H9 (cell line): ENCODE results near the gene DAPP1. TPM values are rescaled to one million over a fixed set of nuclear protein-coding genes. Genes with fewer than 3 reads are reported as not detected.

Experiments used
- DNase-seq: peaks from one replicate; pipeline ENCODE4 v3.0.0-alpha.2; 2017
- H2AFZ ChIP-seq: one replicate; pipeline ENCODE4 v1.6.1; 2013; ENCODE audit warnings: mild to moderate bottlenecking, low read length, control low read depth, moderate library complexity
- H2AK5ac ChIP-seq: 2 replicates; pipeline ENCODE4 v1.6.1; 2013; ENCODE audit warnings: low read length, control low read depth, mixed read lengths; ENCODE audit not compliant: insufficient read length
- H2BK120ac ChIP-seq: one replicate; pipeline ENCODE4 v1.6.1; 2013; ENCODE audit warnings: low read depth, mild to moderate bottlenecking, low read length, control low read depth, inconsistent platforms; ENCODE audit not compliant: poor library complexity, severe bottlenecking
- H2BK12ac ChIP-seq: 2 replicates; pipeline ENCODE4 v1.6.1; 2013; ENCODE audit warnings: low read length, control low read depth, mixed read lengths, low read depth; ENCODE audit not compliant: insufficient read length
- H2BK15ac ChIP-seq: 2 replicates; pipeline ENCODE4 v1.6.1; 2013; ENCODE audit warnings: low read depth, low read length, control low read depth
- H2BK20ac ChIP-seq: one replicate; pipeline ENCODE4 v1.6.1; 2013; ENCODE audit warnings: low read depth, mild to moderate bottlenecking, low read length, control low read depth, inconsistent platforms; ENCODE audit not compliant: poor library complexity, severe bottlenecking
- H2BK5ac ChIP-seq: 2 replicates; pipeline ENCODE4 v1.6.1; 2013; ENCODE audit warnings: low read length, control low read depth, mixed read lengths; ENCODE audit not compliant: insufficient read length
- H3K14ac ChIP-seq: 2 replicates; pipeline ENCODE4 v1.6.1; 2013; ENCODE audit warnings: low read length, control low read depth; ENCODE audit not compliant: insufficient read depth
- H3K18ac ChIP-seq: 2 replicates; pipeline ENCODE4 v1.6.1; 2013; ENCODE audit warnings: low read depth, mild to moderate bottlenecking, mixed read lengths, low read length, control low read depth; ENCODE audit not compliant: insufficient read length
- H3K23ac ChIP-seq: 2 replicates; pipeline ENCODE4 v1.6.1; 2013; ENCODE audit warnings: low read length, control low read depth, mixed read lengths, low read depth; ENCODE audit not compliant: insufficient read length
- H3K23me2 ChIP-seq: 2 replicates; pipeline ENCODE4 v1.6.1; 2013; ENCODE audit warnings: low read depth, mild to moderate bottlenecking, mixed read lengths, low read length, control low read depth; ENCODE audit not compliant: insufficient read length, poor library complexity, severe bottlenecking
- H3K27ac ChIP-seq: 2 replicates; pipeline ENCODE4 v1.5.1; 2013; ENCODE audit warnings: low read length, control low read depth, mixed read lengths, low read depth; ENCODE audit not compliant: insufficient read length
- H3K27me3 ChIP-seq: 2 replicates; pipeline ENCODE4 v1.6.1; 2013; ENCODE audit warnings: low read length, control low read depth, inconsistent platforms; ENCODE audit not compliant: insufficient read depth
- H3K4ac ChIP-seq: 2 replicates; pipeline ENCODE4 v1.6.1; 2013; ENCODE audit warnings: low read depth, mild to moderate bottlenecking, control low read depth, inconsistent platforms, low read length, moderate library complexity
- H3K4me1 ChIP-seq: 2 replicates; pipeline ENCODE4 v1.6.1; 2013; ENCODE audit warnings: low read length, control low read depth, inconsistent platforms; ENCODE audit not compliant: insufficient read depth
- H3K4me2 ChIP-seq: 2 replicates; pipeline ENCODE4 v1.6.1; 2013; ENCODE audit warnings: low read length, control low read depth, mixed read lengths; ENCODE audit not compliant: insufficient read length, insufficient read depth
- H3K56ac ChIP-seq: 2 replicates; pipeline ENCODE4 v1.6.1; 2013; ENCODE audit warnings: low read depth, mild to moderate bottlenecking, mixed read lengths, low read length, control low read depth; ENCODE audit not compliant: insufficient read length
- H3K79me1 ChIP-seq: 2 replicates; pipeline ENCODE4 v1.6.1; 2013; ENCODE audit warnings: low read depth, mild to moderate bottlenecking, moderate library complexity, low read length, control low read depth, inconsistent platforms; ENCODE audit not compliant: insufficient read depth, poor library complexity, severe bottlenecking
- H3K79me2 ChIP-seq: 2 replicates; pipeline ENCODE4 v1.6.1; 2013; ENCODE audit warnings: low read length, control low read depth, inconsistent platforms; ENCODE audit not compliant: insufficient read depth
- H3K9ac ChIP-seq: 2 replicates; pipeline ENCODE4 v1.6.1; 2013; ENCODE audit warnings: low read length, control low read depth, mixed read lengths; ENCODE audit not compliant: insufficient read length; ENCODE audit errors: extremely low read depth
- H3K9me3 ChIP-seq: one replicate; pipeline ENCODE4 v1.6.1; 2013; ENCODE audit warnings: low read depth, low read length, inconsistent platforms; ENCODE audit not compliant: control insufficient read depth
- H3T11ph ChIP-seq: one replicate; pipeline ENCODE4 v1.6.1; 2013; ENCODE audit warnings: mild to moderate bottlenecking, low read length, control low read depth, inconsistent platforms
- H4K20me1 ChIP-seq: one replicate; pipeline ENCODE4 v1.6.1; 2013; ENCODE audit not compliant: control insufficient read depth, insufficient read length, insufficient read depth
- H4K5ac ChIP-seq: 2 replicates; pipeline ENCODE4 v1.6.1; 2013; ENCODE audit warnings: low read depth, mild to moderate bottlenecking, mixed read lengths, low read length, control low read depth; ENCODE audit not compliant: insufficient read length
- H4K8ac ChIP-seq: replicated peaks from 2 replicates; pipeline ENCODE4 v1.6.1; 2013; ENCODE audit warnings: low read length, control low read depth, mixed read lengths, low read depth; ENCODE audit not compliant: insufficient read length
- H4K91ac ChIP-seq: 2 replicates; pipeline ENCODE4 v1.6.1; 2013; ENCODE audit warnings: low read depth, mild to moderate bottlenecking, moderate library complexity, mixed read lengths, low read length, control low read depth; ENCODE audit not compliant: insufficient read length
- H3K27ac Mint-ChIP-seq, 3 experiments: 2 replicates in 2 of 3; 3 replicates in 1 of 3; pipeline ENCODE4 v1.8.0; 2020 to 2021; ENCODE audit warnings: mixed read lengths in 3 of 3, mild to moderate bottlenecking in 1 of 3, moderate library complexity in 1 of 3
- H3K27me3 Mint-ChIP-seq: 2 replicates; pipeline ENCODE4 v1.8.0; 2021; ENCODE audit warnings: low read depth, mild to moderate bottlenecking, moderate library complexity, mixed read lengths
- H3K36me3 Mint-ChIP-seq, 3 experiments: 2 replicates in 2 of 3; 3 replicates in 1 of 3; pipeline ENCODE4 v1.8.0; 2020 to 2021; ENCODE audit warnings: low read depth in 3 of 3, mixed read lengths in 3 of 3; ENCODE audit not compliant: insufficient read depth in 1 of 3
- H3K4me1 Mint-ChIP-seq, 2 experiments: 2 replicates each; pipeline ENCODE4 v1.8.0; 2020; ENCODE audit warnings: mixed read lengths in 2 of 2
- H3K4me3 Mint-ChIP-seq, 2 experiments: 2 replicates in 1 of 2; 3 replicates in 1 of 2; pipeline ENCODE4 v1.8.0; 2020 to 2021; ENCODE audit warnings: mild to moderate bottlenecking in 2 of 2, mixed read lengths in 2 of 2, moderate library complexity in 1 of 2
- H3K9me3 Mint-ChIP-seq, 2 experiments: 2 replicates in 1 of 2; 3 replicates in 1 of 2; pipeline ENCODE4 v1.8.0; 2020; ENCODE audit warnings: mild to moderate bottlenecking in 2 of 2, mixed read lengths in 2 of 2, moderate library complexity in 1 of 2
- CTCF ChIP-seq: fragments of 200-600 bp; sonication (generic); conservative IDR thresholded peaks from 3 replicates; pipeline ENCODE4 v1.8.0; 2021; ENCODE audit warnings: antibody characterized with exemption, mild to moderate bottlenecking
- total RNA-seq: library from RNA; stranded (reverse); gene quantifications from 2 replicates; pipeline ENCODE4 v1.2.1, GENCODE V29; 2021

The DAPP1 gene
- total RNA-seq, 1 experiment from 2014 or later: not detected

- no peaks in the 10 kb centered on the region for H3K4me1 Mint-ChIP-seq
- no peak overlapping the region for H2BK20ac ChIP-seq
- H3K56ac ChIP-seq: no peak overlapping the region
- H3K27me3 ChIP-seq: no peaks in the 10 kb centered on the region
- no peaks in the 10 kb centered on the region for H3K9me3 Mint-ChIP-seq
- no peak for DNase-seq
- no peaks in the 10 kb centered on the region for H3K9me3 ChIP-seq
- H4K8ac ChIP-seq: no peak overlapping the region
- no peak overlapping the region for H3K4me2 ChIP-seq
- no peak overlapping the region for H3K4ac ChIP-seq
- no peak overlapping the region for H2BK5ac ChIP-seq
- H3T11ph ChIP-seq: no peak overlapping the region
- H3K23ac ChIP-seq: no peak overlapping the region
- no peak overlapping the region for H2BK15ac ChIP-seq
- H3K14ac ChIP-seq: no peak overlapping the region
- H3K36me3 Mint-ChIP-seq: peaks cover 0 to 10% (median 6%) of the 10 kb centered on the region in 3 experiments; a peak in 4 of 7 replicates
- H3K4me1 ChIP-seq: no peaks in the 10 kb centered on the region
- H4K91ac ChIP-seq: no peak overlapping the region
- no peaks in the 10 kb centered on the region for H3K79me1 ChIP-seq
- H2BK12ac ChIP-seq: no peak overlapping the region
- no peak overlapping the region for H2AK5ac ChIP-seq
- H3K9ac ChIP-seq: no peak overlapping the region
- no peaks in the 10 kb centered on the region for H3K23me2 ChIP-seq
- H4K5ac ChIP-seq: no peak overlapping the region
- TF ChIP-seq CTCF: no peak
- H3K18ac ChIP-seq: no peak overlapping the region
- no peak overlapping the region for H2AFZ ChIP-seq
- H2BK120ac ChIP-seq: no peak overlapping the region
- H3K27ac ChIP-seq: no peak overlapping the region
- H3K27ac Mint-ChIP-seq: no peak overlapping the region
- no peaks in the 10 kb centered on the region for H3K27me3 Mint-ChIP-seq
- no peaks in the 10 kb centered on the region for H3K79me2 ChIP-seq
- no peaks in the 10 kb centered on the region for H4K20me1 ChIP-seq
- no peak overlapping the region for H3K4me3 Mint-ChIP-seq
Observed at GRCh38 chr4:99885687-99886086, 69.1 kb downstream of the DAPP1 start.
